ENCODE measurements around the gene JMJD8. TPM values are rescaled to one million over a fixed set of nuclear protein-coding genes. Genes with fewer than 3 reads are reported as not detected.

Gene JMJD8
- total and polyA plus RNA-seq, 9 of the 15 experiments (the other 6 are each of a cell fraction or from before 2014, with no cell fraction given) = 1.2 to 50.6 (median 29.3) TPM

DNA sequence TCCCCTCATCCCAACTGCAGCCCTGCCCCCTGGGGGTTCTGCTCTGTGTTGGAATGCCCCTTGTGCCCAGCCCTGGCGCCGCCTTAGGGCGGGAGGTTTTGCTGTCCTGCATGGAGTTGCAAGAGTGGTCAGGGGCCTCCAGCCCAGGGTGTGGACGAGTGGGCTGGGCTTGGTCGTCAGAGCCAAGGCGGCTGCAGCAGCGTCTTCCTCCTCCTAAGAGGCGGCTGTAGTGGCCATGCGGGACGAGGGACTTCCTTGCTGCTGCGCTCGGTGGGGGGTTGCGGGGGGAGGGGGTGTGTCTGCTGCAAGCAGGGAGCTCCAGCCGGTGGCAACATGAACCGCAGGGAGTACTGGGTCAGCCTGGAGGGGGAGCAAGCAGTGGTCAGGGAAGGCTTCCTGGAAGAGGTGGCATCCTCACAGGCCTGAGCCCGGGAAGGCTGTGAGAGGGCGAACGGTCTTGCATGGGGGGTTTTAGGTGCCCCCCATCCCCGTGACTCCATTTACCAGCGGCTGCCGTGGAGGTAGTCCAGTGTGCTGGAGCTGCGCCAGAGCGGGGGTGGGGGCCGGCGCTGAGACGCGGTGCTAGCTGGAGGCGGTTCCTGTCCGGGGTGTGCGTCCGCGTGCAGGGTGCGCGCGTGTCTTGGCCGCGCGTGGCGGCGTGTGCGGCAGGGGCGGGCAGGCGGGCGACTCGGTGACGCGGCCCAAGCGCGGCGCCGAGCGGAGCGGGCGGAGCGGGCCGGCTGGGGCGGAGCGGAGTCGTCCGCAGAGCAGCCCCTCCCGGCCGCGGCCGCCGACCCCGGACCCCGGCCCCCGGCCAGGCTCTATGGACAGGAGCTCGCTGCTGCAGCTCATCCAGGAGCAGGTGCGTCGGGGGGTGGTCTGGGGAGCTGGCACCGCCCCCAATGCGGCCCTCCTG, 8.9 kb downstream of the JMJD8 start, which contains the start of gene RHBDL1 (continued):
- TF ChIP-seq TAF1 (IDR thresholded peaks at IDR 0.05; ENCODE audit: control insufficient read depth, extremely low read depth, insufficient read depth, low read length, severe bottlenecking) = no peak
- TF ChIP-seq GABPA (tag; conservative IDR thresholded peaks at IDR 0.05; ENCODE audit: low read depth) = no peak
- TF ChIP-seq SMAD3 (CRISPR knock-in tag; conservative IDR thresholded peaks at IDR 0.05) = 0 out of 2 replicates have a peak, but pooled peaks have one; percentile 19
- TF ChIP-seq PTTG1 (tag; IDR thresholded peaks at IDR 0.05; ENCODE audit: low read depth) = no peak
- no peak for TF ChIP-seq ZNF584 (CRISPR knock-in tag; IDR thresholded peaks at IDR 0.05; ENCODE audit: low read depth)
- TF ChIP-seq, protein P1, sequence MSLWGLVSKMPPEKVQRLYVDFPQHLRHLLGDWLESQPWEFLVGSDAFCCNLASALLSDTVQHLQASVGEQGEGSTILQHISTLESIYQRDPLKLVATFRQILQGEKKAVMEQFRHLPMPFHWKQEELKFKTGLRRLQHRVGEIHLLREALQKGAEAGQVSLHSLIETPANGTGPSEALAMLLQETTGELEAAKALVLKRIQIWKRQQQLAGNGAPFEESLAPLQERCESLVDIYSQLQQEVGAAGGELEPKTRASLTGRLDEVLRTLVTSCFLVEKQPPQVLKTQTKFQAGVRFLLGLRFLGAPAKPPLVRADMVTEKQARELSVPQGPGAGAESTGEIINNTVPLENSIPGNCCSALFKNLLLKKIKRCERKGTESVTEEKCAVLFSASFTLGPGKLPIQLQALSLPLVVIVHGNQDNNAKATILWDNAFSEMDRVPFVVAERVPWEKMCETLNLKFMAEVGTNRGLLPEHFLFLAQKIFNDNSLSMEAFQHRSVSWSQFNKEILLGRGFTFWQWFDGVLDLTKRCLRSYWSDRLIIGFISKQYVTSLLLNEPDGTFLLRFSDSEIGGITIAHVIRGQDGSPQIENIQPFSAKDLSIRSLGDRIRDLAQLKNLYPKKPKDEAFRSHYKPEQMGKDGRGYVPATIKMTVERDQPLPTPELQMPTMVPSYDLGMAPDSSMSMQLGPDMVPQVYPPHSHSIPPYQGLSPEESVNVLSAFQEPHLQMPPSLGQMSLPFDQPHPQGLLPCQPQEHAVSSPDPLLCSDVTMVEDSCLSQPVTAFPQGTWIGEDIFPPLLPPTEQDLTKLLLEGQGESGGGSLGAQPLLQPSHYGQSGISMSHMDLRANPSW (CRISPR knock-in tag; IDR thresholded peaks at IDR 0.05) = no peak
- TF ChIP-seq CCNT2 (IDR thresholded peaks at IDR 0.05; ENCODE audit: borderline replicate concordance, extremely low read depth, insufficient read length, low read depth, low read length) = no peak
- TF ChIP-seq, protein P2, sequence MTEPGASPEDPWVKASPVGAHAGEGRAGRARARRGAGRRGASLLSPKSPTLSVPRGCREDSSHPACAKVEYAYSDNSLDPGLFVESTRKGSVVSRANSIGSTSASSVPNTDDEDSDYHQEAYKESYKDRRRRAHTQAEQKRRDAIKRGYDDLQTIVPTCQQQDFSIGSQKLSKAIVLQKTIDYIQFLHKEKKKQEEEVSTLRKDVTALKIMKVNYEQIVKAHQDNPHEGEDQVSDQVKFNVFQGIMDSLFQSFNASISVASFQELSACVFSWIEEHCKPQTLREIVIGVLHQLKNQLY (CRISPR knock-in tag; conservative IDR thresholded peaks at IDR 0.05) = no peak
- TF ChIP-seq, protein P3, sequence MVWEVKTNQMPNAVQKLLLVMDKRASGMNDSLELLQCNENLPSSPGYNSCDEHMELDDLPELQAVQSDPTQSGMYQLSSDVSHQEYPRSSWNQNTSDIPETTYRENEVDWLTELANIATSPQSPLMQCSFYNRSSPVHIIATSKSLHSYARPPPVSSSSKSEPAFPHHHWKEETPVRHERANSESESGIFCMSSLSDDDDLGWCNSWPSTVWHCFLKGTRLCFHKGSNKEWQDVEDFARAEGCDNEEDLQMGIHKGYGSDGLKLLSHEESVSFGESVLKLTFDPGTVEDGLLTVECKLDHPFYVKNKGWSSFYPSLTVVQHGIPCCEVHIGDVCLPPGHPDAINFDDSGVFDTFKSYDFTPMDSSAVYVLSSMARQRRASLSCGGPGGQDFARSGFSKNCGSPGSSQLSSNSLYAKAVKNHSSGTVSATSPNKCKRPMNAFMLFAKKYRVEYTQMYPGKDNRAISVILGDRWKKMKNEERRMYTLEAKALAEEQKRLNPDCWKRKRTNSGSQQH (CRISPR knock-in tag; IDR thresholded peaks at IDR 0.05) = 0 out of 2 replicates have a peak, but pooled peaks have one; percentile 45
- TF ChIP-seq, protein P4, sequence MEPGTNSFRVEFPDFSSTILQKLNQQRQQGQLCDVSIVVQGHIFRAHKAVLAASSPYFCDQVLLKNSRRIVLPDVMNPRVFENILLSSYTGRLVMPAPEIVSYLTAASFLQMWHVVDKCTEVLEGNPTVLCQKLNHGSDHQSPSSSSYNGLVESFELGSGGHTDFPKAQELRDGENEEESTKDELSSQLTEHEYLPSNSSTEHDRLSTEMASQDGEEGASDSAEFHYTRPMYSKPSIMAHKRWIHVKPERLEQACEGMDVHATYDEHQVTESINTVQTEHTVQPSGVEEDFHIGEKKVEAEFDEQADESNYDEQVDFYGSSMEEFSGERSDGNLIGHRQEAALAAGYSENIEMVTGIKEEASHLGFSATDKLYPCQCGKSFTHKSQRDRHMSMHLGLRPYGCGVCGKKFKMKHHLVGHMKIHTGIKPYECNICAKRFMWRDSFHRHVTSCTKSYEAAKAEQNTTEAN (CRISPR knock-in tag; IDR thresholded peaks at IDR 0.05) = no peak
- TF ChIP-seq, protein P5, sequence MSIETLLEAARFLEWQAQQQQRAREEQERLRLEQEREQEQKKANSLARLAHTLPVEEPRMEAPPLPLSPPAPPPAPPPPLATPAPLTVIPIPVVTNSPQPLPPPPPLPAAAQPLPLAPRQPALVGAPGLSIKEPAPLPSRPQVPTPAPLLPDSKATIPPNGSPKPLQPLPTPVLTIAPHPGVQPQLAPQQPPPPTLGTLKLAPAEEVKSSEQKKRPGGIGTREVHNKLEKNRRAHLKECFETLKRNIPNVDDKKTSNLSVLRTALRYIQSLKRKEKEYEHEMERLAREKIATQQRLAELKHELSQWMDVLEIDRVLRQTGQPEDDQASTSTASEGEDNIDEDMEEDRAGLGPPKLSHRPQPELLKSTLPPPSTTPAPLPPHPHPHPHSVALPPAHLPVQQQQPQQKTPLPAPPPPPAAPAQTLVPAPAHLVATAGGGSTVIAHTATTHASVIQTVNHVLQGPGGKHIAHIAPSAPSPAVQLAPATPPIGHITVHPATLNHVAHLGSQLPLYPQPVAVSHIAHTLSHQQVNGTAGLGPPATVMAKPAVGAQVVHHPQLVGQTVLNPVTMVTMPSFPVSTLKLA (conservative IDR thresholded peaks at IDR 0.05) = peak; percentile 73 to 85
- TF ChIP-seq KLF13 (tag; IDR thresholded peaks at IDR 0.05; ENCODE audit: borderline replicate concordance, low read depth) = no peak; the same call in 1 of the 2 replicates
- no peak for TF ChIP-seq MTA2 (IDR thresholded peaks at IDR 0.05; ENCODE audit: low read depth)
- no peak for TF ChIP-seq FOXJ2 (tag; IDR thresholded peaks at IDR 0.05)
- TF ChIP-seq TFAM (CRISPR knock-in tag; conservative IDR thresholded peaks at IDR 0.05) = no peak
- TF ChIP-seq HNRNPLL (IDR thresholded peaks at IDR 0.05; ENCODE audit: low read depth, low read length, poor library complexity, severe bottlenecking) = no peak
- TF ChIP-seq KLF1 (tag; IDR thresholded peaks at IDR 0.05) = no peak
- TF ChIP-seq FOS (IDR thresholded peaks at IDR 0.05; ENCODE audit: extremely low read depth, insufficient read length) = no peak

Measured in K562 (cell line).